ENCODE measurements around the gene METTL5.

METTL5 gene

DNA sequence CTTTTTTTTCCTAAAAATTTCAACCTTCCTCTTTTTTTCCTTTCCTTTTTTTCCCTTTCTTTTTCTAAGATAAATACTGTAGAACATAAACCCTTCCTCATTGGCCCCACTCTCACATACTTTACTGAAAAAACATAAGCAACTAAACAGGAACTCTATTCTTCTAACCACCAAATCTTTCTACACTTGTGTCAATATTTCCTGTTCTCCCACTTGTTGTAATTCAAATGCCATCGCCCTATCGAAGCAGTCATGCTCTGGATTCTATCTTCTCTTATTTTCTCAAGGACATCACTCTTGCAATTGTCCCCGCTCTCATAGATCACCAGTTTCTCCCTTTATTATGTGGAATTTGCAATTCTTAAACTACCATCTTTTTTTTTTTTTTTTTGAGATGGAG is 46.3 kb downstream of the METTL5 start:
- H3F3A ChIP-seq (ENCODE audit: insufficient read depth) = no peaks in the 10 kb centered on the region
- no peaks in the 10 kb centered on the region for H3K27me3 ChIP-seq (ENCODE audit: low read length)
- H3K9me3 ChIP-seq (ENCODE audit: insufficient read depth, low read length) = no peaks in the 10 kb centered on the region
- H2AFZ ChIP-seq (ENCODE audit: low read depth, low read length, severe bottlenecking) = no peak overlapping the region
- H3K4me3 ChIP-seq (ENCODE audit: insufficient read depth, low read length, poor library complexity, severe bottlenecking) = no peak overlapping the region
- no peak overlapping the region for H3K9ac ChIP-seq (ENCODE audit: low read length)
- H3K27ac ChIP-seq (ENCODE audit: low read depth, low read length) = no peak overlapping the region
- no peak for TF ChIP-seq EZH2phosphoT487 (conservative IDR thresholded peaks at IDR 0.05; ENCODE audit: low read length)
- TF ChIP-seq, protein P1, sequence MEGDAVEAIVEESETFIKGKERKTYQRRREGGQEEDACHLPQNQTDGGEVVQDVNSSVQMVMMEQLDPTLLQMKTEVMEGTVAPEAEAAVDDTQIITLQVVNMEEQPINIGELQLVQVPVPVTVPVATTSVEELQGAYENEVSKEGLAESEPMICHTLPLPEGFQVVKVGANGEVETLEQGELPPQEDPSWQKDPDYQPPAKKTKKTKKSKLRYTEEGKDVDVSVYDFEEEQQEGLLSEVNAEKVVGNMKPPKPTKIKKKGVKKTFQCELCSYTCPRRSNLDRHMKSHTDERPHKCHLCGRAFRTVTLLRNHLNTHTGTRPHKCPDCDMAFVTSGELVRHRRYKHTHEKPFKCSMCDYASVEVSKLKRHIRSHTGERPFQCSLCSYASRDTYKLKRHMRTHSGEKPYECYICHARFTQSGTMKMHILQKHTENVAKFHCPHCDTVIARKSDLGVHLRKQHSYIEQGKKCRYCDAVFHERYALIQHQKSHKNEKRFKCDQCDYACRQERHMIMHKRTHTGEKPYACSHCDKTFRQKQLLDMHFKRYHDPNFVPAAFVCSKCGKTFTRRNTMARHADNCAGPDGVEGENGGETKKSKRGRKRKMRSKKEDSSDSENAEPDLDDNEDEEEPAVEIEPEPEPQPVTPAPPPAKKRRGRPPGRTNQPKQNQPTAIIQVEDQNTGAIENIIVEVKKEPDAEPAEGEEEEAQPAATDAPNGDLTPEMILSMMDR (IDR thresholded peaks at IDR 0.05; ENCODE audit: insufficient read depth, low read length, poor library complexity, severe bottlenecking) = no peak
- H3K79me2 ChIP-seq (ENCODE audit: insufficient read depth, low read length) = no peaks in the 10 kb centered on the region
- no peak overlapping the region for H3K4me2 ChIP-seq (ENCODE audit: low read depth, low read length, poor library complexity, severe bottlenecking)
- no peaks in the 10 kb centered on the region for H3K36me3 ChIP-seq (ENCODE audit: low read length)
- H3K9me2 ChIP-seq (replicated peaks; ENCODE audit: insufficient read depth, low read length) = no peaks in the 10 kb centered on the region
- no peaks in the 10 kb centered on the region for H4K20me1 ChIP-seq (ENCODE audit: low read depth, low read length)

DNA sequence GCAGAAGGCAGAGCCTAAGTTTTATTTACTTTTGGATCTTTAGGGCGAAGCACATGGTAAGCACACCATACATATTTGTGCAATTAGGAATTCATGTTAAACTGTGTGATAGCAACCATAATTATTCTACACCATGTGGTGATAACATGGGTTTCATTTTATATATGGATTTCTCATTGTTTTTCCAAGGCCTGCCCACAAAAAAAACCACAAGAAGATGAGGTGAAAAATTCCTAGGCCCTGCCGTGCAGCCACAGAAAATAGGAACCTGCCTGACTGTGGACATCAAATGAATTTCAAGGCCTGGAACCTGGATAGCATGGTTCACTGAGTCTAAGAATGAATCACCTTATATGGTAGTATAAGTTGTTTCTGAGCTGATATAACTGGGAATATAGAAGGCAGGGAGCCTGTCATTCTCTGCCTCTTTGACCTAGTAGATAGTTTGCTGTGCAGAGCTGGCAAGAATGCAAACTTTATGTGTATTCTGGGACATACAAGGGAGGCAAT is 48.4 kb downstream of the METTL5 start:
- Histone ChIP-seq H3K27ac (ENCODE audit: low read depth, low read length) (no peak overlapping the region), H3K4me2 (ENCODE audit: low read depth, low read length, poor library complexity, severe bottlenecking) (no peak overlapping the region), H3K36me3 (ENCODE audit: low read length) (no peaks in the 10 kb centered on the region), H3K9me3 (ENCODE audit: insufficient read depth, low read length) (no peaks in the 10 kb centered on the region), H2AFZ (ENCODE audit: low read depth, low read length, severe bottlenecking) (no peak overlapping the region), H3K4me3 (ENCODE audit: insufficient read depth, low read length, poor library complexity, severe bottlenecking) (no peak overlapping the region), H3F3A (ENCODE audit: insufficient read depth) (no peaks in the 10 kb centered on the region), H3K9ac (ENCODE audit: low read length) (no peak overlapping the region), H3K9me2 (replicated peaks; ENCODE audit: insufficient read depth, low read length) (no peaks in the 10 kb centered on the region), H3K27me3 (ENCODE audit: low read length) (no peaks in the 10 kb centered on the region), H4K20me1 (ENCODE audit: low read depth, low read length) (no peaks in the 10 kb centered on the region), H3K79me2 (ENCODE audit: insufficient read depth, low read length) (no peaks in the 10 kb centered on the region)
- TF ChIP-seq EZH2phosphoT487 (conservative IDR thresholded peaks at IDR 0.05; ENCODE audit: low read length) = no peak
- TF ChIP-seq, protein P1 (IDR thresholded peaks at IDR 0.05; ENCODE audit: insufficient read depth, low read length, poor library complexity, severe bottlenecking) = no peak

DNA sequence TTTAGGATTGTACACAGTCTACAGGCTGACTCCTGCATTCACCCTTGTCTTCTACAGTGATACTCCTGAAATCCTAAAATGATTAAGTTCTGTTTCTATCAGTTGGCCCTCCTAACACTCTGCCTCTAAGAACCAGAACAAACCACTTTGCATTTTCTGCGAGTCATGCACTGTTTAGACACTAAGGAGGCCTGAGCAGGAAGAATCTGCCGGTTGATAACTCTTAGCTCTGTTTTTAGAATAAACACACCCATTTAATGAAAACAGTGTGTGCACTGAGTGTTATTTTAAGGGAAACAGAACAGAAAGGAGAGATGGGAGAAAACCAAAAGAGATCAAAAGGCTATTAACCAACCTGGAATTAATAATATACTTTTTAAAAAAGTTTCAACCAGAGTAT is 48.9 kb downstream of the METTL5 start:
- H3K9me3 ChIP-seq (ENCODE audit: insufficient read depth, low read length) = no peaks in the 10 kb centered on the region
- H3K9me2 ChIP-seq (replicated peaks; ENCODE audit: insufficient read depth, low read length) = no peaks in the 10 kb centered on the region
- no peak for TF ChIP-seq EZH2phosphoT487 (conservative IDR thresholded peaks at IDR 0.05; ENCODE audit: low read length)
- TF ChIP-seq, protein P1 (IDR thresholded peaks at IDR 0.05; ENCODE audit: insufficient read depth, low read length, poor library complexity, severe bottlenecking) = no peak
- H3K79me2 ChIP-seq (ENCODE audit: insufficient read depth, low read length) = no peaks in the 10 kb centered on the region
- no peaks in the 10 kb centered on the region for H3K36me3 ChIP-seq (ENCODE audit: low read length)
- no peak overlapping the region for H3K4me2 ChIP-seq (ENCODE audit: low read depth, low read length, poor library complexity, severe bottlenecking)
- no peak overlapping the region for H2AFZ ChIP-seq (ENCODE audit: low read depth, low read length, severe bottlenecking)
- H3K4me3 ChIP-seq (ENCODE audit: insufficient read depth, low read length, poor library complexity, severe bottlenecking) = no peak overlapping the region
- H3K27me3 ChIP-seq (ENCODE audit: low read length) = no peaks in the 10 kb centered on the region
- H3K27ac ChIP-seq (ENCODE audit: low read depth, low read length) = no peak overlapping the region
- no peaks in the 10 kb centered on the region for H4K20me1 ChIP-seq (ENCODE audit: low read depth, low read length)
- H3F3A ChIP-seq (ENCODE audit: insufficient read depth) = no peaks in the 10 kb centered on the region
- H3K9ac ChIP-seq (ENCODE audit: low read length) = no peak overlapping the region
